T-helper 2 cell treated with Interferon-gamma antibody and Interleukin-4, amounts not matched to agents 5 μg/mL and 100 μg/mL, for 36 hours (primary cell): Measurements from ENCODE around the gene ERFL.

Experiments used
- DNase-seq: peaks from one replicate; pipeline ENCODE4 v3.0.0; 2021; ENCODE audit warnings: low spot score
- H3K27ac Mint-ChIP-seq: one replicate; pipeline ENCODE4 v1.8.0; 2021; ENCODE audit warnings: mild to moderate bottlenecking, mixed read lengths
- H3K27me3 Mint-ChIP-seq: one replicate; pipeline ENCODE4 v1.8.0; 2021; ENCODE audit warnings: low read depth, mixed read lengths
- H3K36me3 Mint-ChIP-seq: one replicate; pipeline ENCODE4 v1.8.0; 2021; ENCODE audit warnings: low read depth, mixed read lengths
- H3K4me1 Mint-ChIP-seq: one replicate; pipeline ENCODE4 v1.8.0; 2021; ENCODE audit warnings: low read depth, mixed read lengths
- H3K4me3 Mint-ChIP-seq: one replicate; pipeline ENCODE4 v1.8.0; 2022; ENCODE audit warnings: mild to moderate bottlenecking, moderate library complexity, mixed read lengths
- H3K9me3 Mint-ChIP-seq: one replicate; pipeline ENCODE4 v1.8.0; 2021; ENCODE audit warnings: mixed read lengths

The ERFL gene

GRCh38 chr19:41928221-41928683 is at the start of gene ERFL:
ERFL (minus strand) TSS chr19:41928449; CDS start chr19:41912919, 15,530 bp downstream.
- Mint-ChIP-seq H3K4me1 (peaks cover 18% of the 10 kb centered on the region), H3K4me3 (peak within 1 kb of the TSS; percentile 81), H3K9me3 (no peaks in the 10 kb centered on the region), H3K36me3 (peaks cover 4% of the 10 kb centered on the region), H3K27me3 (peaks cover 22% of the 10 kb centered on the region), H3K27ac (peak within 1 kb of the TSS; percentile 57)
- peak; percentile 37 for DNase-seq

GRCh38 chr19:41977916-41978315 is 49.7 kb upstream of the ERFL start:
- H3K36me3 Mint-ChIP-seq: no peaks in the 10 kb centered on the region
- H3K4me1 Mint-ChIP-seq: no peaks in the 10 kb centered on the region
- H3K27me3 Mint-ChIP-seq: no peaks in the 10 kb centered on the region
- no peaks in the 10 kb centered on the region for H3K9me3 Mint-ChIP-seq
- no peak overlapping the region for H3K27ac Mint-ChIP-seq
- H3K4me3 Mint-ChIP-seq: no peak overlapping the region
- DNase-seq: no peak

GRCh38 chr19:41974652-41975051 is 46.4 kb upstream of the ERFL start:
- Mint-ChIP-seq H3K9me3 (no peaks in the 10 kb centered on the region), H3K36me3 (no peaks in the 10 kb centered on the region), H3K27ac (no peak overlapping the region), H3K4me1 (no peaks in the 10 kb centered on the region), H3K27me3 (no peaks in the 10 kb centered on the region), H3K4me3 (no peak overlapping the region)
- no peak for DNase-seq

- no peak for DNase-seq
- no peaks in the 10 kb centered on the region for H3K4me1 Mint-ChIP-seq
- no peaks in the 10 kb centered on the region for H3K36me3 Mint-ChIP-seq
- no peak overlapping the region for H3K4me3 Mint-ChIP-seq
- H3K9me3 Mint-ChIP-seq: no peaks in the 10 kb centered on the region
- H3K27ac Mint-ChIP-seq: no peak overlapping the region
- no peaks in the 10 kb centered on the region for H3K27me3 Mint-ChIP-seq
Observed at GRCh38 chr19:41971363-41971762, 43.1 kb upstream of the ERFL start.

GRCh38 chr19:41969772-41970458 is 41.7 kb upstream of the ERFL start:
- Mint-ChIP-seq H3K4me1 (no peaks in the 10 kb centered on the region), H3K27ac (no peak overlapping the region), H3K4me3 (no peak overlapping the region), H3K36me3 (no peaks in the 10 kb centered on the region), H3K9me3 (no peaks in the 10 kb centered on the region), H3K27me3 (peaks cover 3% of the 10 kb centered on the region)
- no peak for DNase-seq

GRCh38 chr19:41968751-41969595 is 40.7 kb upstream of the ERFL start:
- Mint-ChIP-seq H3K36me3 (no peaks in the 10 kb centered on the region), H3K27ac (no peak overlapping the region), H3K9me3 (no peaks in the 10 kb centered on the region), H3K4me3 (no peak overlapping the region), H3K27me3 (peaks cover 3% of the 10 kb centered on the region), H3K4me1 (no peaks in the 10 kb centered on the region)
- DNase-seq: no peak

GRCh38 chr19:41967054-41967783 is 39.0 kb upstream of the ERFL start:
- no peak for DNase-seq
- H3K4me3 Mint-ChIP-seq: no peak overlapping the region
- H3K27ac Mint-ChIP-seq: no peak overlapping the region
- no peaks in the 10 kb centered on the region for H3K9me3 Mint-ChIP-seq
- no peaks in the 10 kb centered on the region for H3K4me1 Mint-ChIP-seq
- peaks cover 3% of the 10 kb centered on the region for H3K27me3 Mint-ChIP-seq
- no peaks in the 10 kb centered on the region for H3K36me3 Mint-ChIP-seq

- Mint-ChIP-seq H3K27me3 (peaks cover 3% of the 10 kb centered on the region), H3K36me3 (no peaks in the 10 kb centered on the region), H3K4me1 (no peaks in the 10 kb centered on the region), H3K27ac (no peak overlapping the region), H3K9me3 (no peaks in the 10 kb centered on the region), H3K4me3 (no peak overlapping the region)
- no peak for DNase-seq
Observed at GRCh38 chr19:41965106-41965505, 36.9 kb upstream of the ERFL start.

- DNase-seq: no peak
- peaks cover 3% of the 10 kb centered on the region for H3K27me3 Mint-ChIP-seq
- H3K4me1 Mint-ChIP-seq: peaks cover 16% of the 10 kb centered on the region
- peaks cover 10% of the 10 kb centered on the region for H3K36me3 Mint-ChIP-seq
- H3K27ac Mint-ChIP-seq: no peak overlapping the region
- no peak overlapping the region for H3K4me3 Mint-ChIP-seq
- no peaks in the 10 kb centered on the region for H3K9me3 Mint-ChIP-seq
Observed at GRCh38 chr19:41960973-41961372, 32.7 kb upstream of the ERFL start.

GRCh38 chr19:41959056-41960053 is 31.1 kb upstream of the ERFL start, which contains the start of gene RABAC1:
RABAC1 (minus strand) TSS chr19:41959321; CDS start chr19:41959292, 29 bp downstream.
- peak; percentile 88 for DNase-seq
- H3K4me3 Mint-ChIP-seq: peak within 1 kb of the TSS; percentile 90
- H3K27ac Mint-ChIP-seq: peak within 1 kb of the TSS; percentile 88
- peaks cover 18% of the 10 kb centered on the region for H3K4me1 Mint-ChIP-seq
- no peaks in the 10 kb centered on the region for H3K9me3 Mint-ChIP-seq
- peaks cover 10% of the 10 kb centered on the region for H3K36me3 Mint-ChIP-seq
- no peaks in the 10 kb centered on the region for H3K27me3 Mint-ChIP-seq

- H3K4me3 Mint-ChIP-seq: peak overlapping the region; percentile 90
- H3K9me3 Mint-ChIP-seq: no peaks in the 10 kb centered on the region
- H3K4me1 Mint-ChIP-seq: peaks cover 18% of the 10 kb centered on the region
- no peaks in the 10 kb centered on the region for H3K27me3 Mint-ChIP-seq
- peaks cover 10% of the 10 kb centered on the region for H3K36me3 Mint-ChIP-seq
- DNase-seq: peak; percentile 84
- H3K27ac Mint-ChIP-seq: peak overlapping the region; percentile 88
Observed at GRCh38 chr19:41958367-41959055, 30.3 kb upstream of the ERFL start.

GRCh38 chr19:41957838-41958366 is 29.7 kb upstream of the ERFL start:
- peaks cover 10% of the 10 kb centered on the region for H3K36me3 Mint-ChIP-seq
- DNase-seq: no peak
- peak overlapping the region; percentile 88 for H3K27ac Mint-ChIP-seq
- peak overlapping the region; percentile 90 for H3K4me3 Mint-ChIP-seq
- H3K27me3 Mint-ChIP-seq: no peaks in the 10 kb centered on the region
- peaks cover 18% of the 10 kb centered on the region for H3K4me1 Mint-ChIP-seq
- H3K9me3 Mint-ChIP-seq: no peaks in the 10 kb centered on the region
